ENCODE results near the gene ILK.
A peak's percentile ranks its signal among the peaks of the same experiment; 100 is the strongest.

Gene ILK

DNA sequence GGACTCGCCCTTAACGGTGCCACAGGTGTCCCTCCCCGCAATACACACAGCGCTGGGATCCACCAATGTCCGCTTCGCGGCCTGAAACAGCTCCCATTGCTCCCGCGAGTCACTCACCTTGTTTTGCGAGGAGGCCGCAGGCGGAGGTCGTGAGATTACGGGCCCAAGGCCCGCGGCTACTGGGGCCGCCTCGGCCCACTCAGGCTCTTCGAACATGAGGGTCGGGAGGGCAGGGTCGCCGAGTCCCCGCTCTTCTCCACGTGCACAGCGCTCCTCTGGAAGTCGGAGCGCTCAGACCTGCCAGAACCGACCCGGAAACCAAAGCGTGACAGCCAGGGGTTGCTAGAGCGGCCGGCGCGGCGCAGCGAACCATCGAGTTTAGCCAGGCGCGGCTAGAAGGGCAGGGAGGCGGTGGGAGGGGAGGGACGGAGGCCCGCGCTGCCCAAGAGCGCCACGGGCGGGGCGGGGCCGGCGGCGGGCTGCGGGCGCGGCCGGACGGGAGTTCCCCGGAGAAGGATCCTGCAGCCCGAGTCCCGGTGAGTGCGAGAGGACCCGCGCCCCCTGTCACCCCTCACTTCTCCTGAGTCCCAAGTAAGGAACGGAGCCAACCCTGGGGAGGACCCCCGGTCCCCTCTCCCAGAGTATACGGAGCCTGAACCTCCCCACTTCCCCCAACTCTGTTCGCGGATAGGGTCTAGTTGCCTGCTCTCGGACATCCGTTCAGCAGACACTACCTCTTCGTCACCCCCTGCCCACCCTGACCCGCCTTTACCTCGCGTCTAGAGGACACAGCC is at the start of gene ILK, which contains the start of gene RRP8:
TSS of gene ILK (plus strand) at position 488 of the 794 bp plus-strand sequence. CDS start 498 bp downstream, outside the sequence.
TSS of gene RRP8 (minus strand) at position 330 of the 794 bp plus-strand sequence. CDS start at position 216, 114 bp downstream.
- DNase-seq (ENCODE audit: low read depth in 2 of 2), result peak; percentile 86

DNA sequence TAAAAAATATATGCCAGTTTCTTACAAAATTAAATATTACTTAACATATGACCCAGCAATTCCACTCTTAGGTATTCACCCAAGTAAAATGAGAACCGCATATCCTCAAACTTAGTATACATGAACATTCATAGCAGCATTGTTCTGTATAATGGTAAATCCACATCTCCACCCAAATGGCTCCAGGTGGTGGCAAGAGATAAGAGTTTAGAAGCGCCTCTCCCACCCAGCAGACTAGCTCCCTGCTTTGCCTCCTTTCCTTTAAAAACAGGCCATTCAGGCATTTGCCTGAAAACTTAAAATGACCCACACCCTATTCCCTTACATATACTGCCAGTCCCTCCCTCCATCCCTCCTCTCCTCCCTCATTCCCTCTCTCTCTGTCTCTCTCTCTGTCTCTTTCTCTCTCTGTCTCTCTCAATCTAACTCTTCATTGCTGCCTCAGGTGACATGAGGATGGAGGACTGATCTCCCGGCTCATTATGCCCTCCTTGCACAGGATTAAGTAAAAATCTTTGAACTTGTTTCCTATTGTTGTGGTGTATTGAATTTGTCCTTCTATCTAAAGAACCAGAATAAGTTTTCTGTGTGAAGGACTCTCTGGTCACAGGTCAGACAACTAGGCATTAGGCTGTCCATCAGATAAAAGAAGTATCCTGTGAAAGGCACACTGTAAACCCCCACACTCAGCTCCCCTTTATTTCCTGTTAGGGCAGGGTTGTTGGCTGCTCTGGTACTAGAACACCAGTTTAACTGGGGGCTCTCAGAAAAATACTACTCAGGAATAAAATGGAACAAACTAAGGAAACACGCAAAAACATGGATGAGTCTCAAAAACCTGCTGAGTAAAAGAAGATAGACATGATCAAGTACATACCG is 48.5 kb upstream of the ILK start:
- no peak for DNase-seq (ENCODE audit: low read depth in 2 of 2)

DNA sequence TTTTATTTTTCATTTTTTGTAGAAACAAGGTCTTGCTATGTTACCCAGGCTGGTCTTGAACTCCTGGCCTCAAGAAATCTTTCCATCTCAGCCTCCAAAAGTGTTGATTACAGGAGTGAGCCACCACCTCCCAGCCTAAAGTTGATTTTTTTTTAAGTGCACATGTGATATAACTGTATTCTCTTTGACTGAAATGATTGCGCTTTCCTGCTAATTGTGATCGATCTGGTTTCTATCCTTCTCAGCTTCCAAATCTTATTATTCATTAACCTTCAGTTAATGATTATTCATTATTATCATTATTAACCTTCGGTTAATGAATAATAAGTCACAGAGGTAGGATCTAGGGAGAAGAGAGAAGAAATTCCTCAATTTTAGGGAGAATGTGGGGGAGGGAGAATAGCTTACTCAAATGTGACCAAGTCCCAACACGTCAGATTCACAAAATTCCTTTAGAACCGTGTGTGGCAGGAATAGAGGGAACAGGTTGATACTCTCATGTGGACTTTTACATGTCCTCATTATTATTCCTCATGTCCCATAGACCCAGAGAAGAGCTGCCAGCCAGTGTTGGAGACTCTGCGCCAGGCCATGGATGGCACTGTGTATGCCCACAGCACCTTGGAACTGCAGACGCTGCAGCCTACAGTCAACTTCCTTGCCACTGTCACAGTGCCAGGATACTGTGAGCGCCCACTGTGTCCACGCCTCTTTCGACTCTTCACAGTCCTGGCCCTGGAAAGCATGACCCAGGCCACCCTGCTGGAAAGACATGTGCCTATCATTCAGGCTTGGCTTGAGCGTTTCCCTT is 47.2 kb upstream of the ILK start:
- DNase-seq (ENCODE audit: low read depth in 2 of 2), result no peak

DNA sequence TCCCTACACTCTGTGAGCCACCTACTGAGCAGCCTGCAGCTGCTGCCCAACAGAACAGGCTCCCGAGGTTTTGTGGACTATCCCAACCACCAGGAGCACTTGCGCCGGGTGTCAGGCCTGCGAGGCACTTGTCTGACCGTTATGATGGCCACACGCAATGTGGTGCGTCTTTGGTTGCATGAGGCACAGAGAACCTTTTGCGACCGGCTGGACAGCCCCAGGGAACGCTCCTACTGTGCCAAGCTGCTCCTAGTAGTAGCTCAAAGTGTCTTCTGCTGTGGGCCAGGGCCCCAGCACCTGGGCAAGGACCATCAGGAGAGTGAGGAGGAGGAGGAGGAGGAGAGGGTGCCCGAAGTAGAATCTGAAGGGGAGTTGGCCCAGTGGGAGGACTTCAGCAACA is 46.5 kb upstream of the ILK start:
- no peak for DNase-seq (ENCODE audit: low read depth in 2 of 2)

DNA sequence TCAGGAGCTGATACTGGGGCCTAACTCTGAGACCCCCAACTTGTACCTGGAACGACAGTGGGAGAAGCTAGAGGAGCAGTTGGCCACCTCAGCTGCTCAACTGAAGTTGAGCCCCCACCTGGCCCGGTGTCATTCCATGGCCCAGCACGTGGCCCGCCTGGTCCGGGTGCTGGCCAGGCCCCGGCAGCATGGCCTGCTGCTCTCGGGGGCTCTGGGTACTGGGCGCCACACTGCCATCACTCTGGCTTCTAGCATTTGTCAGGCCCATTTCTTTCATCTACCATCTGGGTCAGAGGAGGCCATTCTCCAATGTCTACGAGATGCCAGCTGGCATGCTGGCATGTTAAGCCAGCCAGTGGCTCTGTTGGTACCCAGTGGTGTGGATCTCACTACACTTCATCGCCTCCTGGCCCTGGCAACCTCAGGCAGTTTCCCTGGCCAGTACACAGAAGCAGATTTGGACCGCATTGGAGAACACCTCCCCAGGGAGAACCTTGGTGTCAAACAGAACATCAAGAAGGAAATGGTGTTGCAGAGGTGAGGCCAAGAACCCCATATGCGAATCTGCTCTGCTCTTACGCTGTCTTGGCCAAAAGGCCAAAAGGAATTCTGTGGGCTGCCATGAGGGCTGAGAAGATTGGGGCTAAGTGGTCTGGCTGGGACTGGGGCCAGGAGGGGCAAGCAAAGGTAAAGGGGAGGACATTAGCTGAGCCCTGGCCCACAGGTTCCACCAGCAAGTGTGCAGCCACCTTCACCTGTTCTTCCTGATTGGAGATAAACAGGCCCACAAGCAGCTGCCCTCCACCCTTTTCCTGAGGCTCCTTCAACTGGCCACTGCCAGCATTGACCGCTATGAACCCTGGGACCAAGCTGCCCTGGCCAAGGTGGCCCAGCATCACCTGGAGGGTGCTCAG is 45.6 kb upstream of the ILK start:
- no peak for DNase-seq (ENCODE audit: low read depth in 2 of 2)

DNA sequence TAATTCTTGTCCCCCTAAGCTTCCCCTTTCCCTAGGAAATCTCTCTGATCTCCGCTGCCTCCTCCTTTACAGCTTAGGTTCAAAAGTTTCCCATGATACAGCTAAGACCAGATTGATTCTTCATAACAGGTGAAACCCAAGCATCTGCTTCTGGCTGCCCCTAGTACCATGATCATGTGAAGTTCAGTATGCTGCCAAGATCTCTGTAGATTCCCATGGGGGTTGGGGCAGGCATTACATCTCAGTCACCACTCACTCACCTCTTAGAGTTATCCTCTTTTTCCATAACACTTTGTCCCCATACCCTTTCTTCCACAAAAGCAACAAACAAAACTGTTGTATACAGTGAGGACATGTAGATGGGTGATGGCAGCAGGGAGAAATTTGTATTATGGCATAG is 44.2 kb upstream of the ILK start:
- DNase-seq (ENCODE audit: low read depth in 2 of 2), result no peak

DNA sequence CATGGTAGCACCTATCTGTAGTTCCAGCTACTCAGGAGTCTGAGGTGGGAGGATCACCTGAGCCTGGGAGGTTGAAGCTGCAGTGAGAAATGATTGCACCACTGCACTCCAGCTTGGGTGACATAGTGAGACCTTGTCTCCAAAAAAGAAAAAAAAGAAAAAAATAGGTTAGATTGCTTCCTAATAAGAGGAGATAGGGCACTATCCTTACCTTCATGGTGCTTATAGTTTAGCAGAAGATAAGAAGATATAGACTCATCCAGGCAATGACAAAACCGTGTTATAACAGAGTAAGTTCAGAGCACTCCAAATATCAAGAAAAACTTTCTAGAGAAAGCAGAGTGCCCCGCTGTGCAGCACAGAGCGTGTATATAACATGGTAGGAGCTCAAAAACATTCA is 42.3 kb upstream of the ILK start:
- no peak for DNase-seq (ENCODE audit: low read depth in 2 of 2)

DNA sequence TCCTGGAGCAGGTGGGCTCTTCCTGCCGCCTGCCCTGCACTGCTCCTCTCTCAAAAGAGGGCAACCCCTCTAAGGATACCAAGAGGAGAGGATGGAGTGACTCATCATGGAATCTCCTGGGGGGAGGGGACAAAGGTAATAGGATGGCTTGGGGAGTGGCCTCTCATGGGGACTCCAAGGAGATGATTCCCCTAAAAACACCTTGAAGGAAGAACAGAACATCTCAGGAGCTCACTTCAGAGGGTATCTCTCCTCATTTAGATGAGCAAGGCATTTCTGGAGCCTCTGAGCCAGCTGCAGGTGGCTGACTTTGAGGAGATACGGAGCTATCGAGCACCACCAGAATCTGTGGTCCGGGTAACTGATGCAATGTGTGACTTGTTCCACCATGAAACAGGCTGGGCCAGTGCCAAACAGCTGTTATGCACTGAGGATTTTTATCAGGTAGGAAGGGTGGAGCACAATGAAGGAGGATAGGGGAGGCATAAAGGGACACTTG is 40.4 kb upstream of the ILK start:
- no peak for DNase-seq (ENCODE audit: low read depth in 2 of 2)

DNA sequence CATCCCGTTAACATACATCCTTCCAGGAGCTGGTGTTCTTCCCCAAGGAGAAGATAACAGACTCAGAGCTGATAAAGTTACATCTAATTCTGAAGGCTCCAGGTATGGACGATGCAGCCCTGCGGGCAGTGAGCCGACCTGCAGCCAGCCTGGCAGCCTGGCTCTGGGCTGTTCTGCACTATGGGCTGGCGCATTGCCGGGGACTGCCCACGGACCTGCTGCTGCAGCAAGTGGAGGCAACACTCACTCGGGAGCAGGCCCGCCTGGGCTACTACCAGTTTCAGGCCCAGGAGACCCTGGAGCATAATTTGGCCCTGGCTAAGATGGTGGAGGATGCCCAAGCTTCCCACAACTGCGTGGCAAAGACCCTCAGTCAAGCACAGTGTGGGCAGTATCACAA is 39.9 kb upstream of the ILK start:
- no peak for DNase-seq (ENCODE audit: low read depth in 2 of 2)

DNA sequence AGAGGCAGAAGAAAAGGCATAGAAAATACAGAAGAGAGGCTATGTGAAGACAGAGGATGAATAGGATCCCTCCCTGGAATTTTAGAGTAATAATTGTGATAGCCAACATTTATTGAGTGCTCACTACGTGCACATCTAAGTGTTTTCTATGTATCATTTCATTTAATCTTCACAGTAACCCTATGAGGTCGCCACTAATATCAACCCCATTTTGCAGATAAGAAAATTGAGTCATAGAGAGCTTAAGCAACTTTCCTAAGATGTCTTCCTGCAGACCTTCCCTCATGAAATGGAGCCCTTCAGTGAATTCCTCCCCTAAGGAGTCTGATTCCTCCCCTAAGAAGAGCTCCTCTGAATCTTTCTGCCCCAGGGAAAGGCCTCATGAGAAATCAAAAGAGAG is 38.2 kb upstream of the ILK start:
- DNase-seq (ENCODE audit: low read depth in 2 of 2), result no peak

DNA sequence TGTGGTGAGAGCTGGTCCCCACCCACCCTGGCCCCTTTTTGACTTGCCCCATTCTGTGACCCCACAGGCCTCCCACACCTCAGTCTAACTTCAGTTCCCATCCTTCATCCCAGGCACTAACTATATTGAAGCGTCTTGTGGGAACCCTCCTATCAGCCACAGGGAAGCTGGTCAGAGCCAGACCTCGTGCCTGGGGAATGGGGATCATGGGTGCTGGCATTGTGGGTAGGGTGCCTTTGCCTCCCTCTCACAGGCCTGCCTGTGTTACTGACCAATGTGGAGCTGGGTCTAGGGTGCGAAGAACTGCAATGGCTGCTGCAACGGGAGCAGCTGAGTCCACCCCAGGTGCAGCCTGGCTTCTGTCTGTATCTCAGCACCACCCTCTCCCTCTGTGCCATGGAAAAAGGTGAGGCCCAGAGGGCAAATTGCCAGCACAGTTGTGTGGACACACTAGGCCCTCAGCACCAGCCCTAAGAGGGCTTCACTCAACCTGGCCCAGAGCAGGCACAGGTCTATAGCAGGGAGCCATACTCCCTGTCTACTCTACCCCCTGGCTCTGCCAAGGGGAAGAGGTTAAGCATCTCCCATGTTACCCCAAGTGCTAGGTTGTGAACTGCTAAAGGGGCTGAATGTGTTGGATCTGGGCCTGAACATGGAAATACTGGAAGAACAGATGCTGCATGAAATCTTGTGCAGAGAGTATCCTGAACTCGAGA is 37.4 kb upstream of the ILK start:
- no peak for DNase-seq (ENCODE audit: low read depth in 2 of 2)

DNA sequence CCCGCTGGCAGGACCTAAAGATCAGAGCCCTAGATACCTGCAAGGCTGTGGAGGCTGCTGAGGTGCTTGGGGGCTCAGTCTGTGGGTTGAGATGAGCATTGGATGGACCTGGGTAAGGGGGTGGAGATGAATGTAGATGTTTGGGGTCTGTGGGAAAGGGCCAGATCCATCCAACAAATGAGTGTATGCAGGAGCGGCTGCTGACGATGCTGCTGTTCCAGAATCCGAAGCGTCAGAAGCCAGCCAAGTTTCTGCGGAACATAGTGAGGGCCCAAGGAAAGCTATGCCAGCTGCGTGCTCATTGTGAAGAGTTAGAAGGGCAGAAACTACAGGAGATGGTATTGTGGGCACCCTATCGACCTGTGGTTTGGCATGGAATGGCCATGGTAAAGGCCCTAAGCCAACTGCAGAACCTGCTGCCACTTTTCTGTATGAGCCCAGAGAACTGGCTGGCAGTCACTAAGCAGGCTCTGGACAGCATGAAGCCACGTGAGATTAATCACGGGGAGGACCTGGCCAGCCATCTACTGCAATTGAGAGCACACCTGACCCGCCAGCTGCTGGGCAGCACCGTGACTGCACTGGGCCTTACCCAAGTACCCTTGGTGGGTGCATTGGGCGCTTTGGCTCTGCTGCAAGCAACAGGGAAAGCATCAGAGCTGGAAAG is 36.7 kb upstream of the ILK start:
- DNase-seq (ENCODE audit: low read depth in 2 of 2), result no peak

DNA sequence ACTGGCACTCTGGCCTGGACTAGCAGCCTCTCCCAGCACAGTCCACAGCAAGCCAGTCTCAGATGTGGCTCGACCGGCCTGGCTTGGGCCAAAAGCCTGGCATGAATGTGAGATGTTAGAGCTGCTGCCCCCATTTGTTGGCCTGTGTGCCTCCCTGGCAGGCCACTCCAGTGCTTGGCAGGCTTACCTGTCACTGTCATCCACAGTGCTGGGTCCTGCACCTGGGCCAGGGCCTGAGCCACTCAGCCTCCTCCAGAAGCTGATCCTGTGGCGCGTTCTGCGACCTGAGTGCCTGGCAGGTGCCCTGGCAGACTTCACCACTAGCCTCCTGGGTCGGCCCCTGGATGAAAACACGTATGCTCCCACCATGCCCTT is 36.2 kb upstream of the ILK start:
- no peak for DNase-seq (ENCODE audit: low read depth in 2 of 2)

DNA sequence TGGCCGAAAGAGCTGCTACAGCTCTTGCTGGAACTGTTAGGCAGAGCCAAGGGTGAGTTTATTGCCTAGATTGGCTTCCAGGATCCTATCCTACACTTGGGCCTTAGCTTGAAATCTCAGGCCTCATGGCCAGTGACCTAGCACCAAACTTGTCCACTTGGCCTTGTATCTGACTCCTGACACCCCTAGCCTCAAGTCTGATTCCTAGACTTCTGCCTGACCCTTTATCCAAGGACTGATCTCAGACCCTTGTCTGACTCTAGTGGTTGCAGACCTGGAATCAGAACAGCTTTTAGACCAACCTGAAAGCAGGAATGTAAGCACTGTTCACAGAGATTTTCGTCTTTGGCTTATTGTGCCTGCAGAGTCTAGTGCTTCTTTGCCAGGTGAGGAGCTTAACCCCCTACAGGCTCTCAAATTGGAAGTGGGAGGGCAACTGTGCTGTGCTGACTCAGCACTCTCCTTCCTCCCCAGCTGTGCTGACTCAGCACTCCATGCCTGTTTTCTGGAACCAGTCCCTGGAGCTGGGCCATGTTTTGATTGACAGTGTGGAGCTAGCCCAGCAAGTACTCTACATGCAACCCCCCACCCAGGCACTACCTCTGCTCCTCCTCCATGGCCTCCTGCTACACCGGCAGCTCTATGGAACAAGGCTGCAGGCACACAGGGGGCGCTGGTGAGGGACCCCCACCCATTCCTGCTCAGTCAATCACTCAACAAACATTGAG is 35.2 kb upstream of the ILK start:
- no peak for DNase-seq (ENCODE audit: low read depth in 2 of 2)

DNA sequence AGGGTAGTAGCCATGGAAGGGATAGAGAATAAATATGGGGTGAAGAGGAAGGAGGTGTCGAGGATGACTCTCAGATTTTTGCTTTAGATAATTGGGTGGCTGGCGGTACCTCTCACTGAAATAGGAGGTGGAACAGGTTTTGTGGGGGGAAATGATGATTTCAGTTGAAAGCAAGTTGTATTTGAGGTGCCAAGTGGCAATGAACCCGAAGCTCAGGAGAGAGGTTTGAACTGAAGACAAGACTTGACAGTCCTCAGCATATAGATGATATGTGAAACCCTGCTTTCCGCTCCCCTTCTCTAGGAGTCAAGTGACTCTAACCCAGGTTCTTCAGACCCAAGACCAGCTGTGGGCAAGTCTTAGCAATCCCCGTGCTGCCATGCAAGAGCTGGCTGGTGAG is 33.9 kb upstream of the ILK start:
- DNase-seq (ENCODE audit: low read depth in 2 of 2), result no peak

DNA sequence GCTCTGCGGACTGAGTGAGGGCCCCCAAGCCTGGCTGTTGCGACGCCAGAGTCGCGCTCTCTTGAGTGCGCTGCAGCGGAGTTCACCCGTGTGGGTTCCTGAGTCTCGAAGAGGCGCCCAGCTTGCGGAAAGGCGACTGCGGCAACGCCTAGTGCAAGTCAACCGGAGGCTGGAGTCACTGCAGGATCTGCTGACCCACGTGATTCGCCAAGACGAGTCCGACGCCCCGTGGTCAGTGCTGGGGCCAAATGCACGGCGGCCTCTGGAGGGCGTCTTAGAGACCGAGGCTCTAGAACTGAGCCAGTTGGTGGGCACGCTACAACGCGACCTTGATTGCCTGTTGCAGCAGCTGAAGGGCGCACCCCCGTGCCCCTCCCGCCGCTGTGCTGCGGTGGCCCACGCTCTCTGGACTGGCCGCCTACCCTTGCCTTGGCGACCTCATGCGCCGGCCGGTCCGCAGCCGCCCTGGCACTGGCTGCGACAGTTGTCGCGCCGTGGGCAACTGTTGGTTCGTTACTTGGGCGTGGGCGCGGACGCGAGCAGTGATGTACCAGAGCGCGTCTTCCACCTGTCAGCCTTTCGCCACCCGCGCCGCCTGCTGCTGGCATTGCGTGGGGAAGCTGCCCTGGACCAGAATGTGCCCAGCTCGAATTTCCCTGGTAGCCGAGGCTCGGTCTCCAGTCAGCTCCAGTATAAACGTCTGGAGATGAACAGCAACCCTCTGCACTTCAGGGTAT is 32.7 kb upstream of the ILK start:
- DNase-seq (ENCODE audit: low read depth in 2 of 2), result no peak

DNA sequence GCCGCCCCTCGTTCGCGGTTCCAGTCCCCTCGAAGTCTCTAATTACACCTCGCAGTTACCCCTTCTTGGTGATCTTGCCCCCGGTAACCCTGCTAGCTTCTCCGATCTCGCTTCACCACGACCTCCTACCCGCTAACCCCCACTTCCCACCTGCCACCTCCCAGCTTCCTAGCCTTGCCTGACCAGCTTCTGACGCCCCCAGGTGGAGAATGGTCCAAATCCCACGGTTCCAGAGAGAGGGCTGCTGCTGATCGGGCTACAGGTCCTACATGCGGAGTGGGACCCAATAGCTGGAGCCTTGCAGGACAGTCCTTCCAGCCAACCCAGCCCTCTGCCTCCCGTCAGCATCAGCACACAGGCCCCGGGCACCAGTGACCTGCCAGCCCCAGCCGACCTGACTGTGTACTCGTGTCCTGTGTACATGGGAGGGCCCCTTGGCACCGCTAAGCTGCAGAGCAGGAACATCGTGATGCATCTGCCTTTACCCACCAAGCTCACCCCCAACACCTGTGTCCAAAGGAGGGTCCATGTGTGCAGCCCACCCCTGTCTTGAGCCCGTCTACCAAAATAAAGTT is 32.1 kb upstream of the ILK start:
- DNase-seq (ENCODE audit: low read depth in 2 of 2), result no peak

DNA sequence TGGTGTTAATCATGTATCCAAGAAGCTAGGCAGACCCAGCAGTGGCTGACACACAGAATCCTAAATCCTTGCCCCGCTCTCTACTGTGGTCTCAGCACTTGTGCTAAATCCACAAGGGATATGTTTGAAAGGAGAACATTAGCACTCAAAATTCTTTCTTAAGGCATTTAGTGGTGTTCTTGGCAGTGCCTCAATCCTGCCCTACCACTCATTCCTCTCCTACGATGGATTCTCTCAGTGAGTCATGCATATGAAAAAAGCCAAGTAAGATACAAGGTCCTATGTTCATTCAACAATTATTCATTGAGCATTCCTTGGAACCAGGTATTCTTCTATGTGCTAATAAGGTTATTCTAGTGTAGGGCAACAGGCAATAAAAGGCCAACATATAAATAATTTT is 31.4 kb upstream of the ILK start:
- no peak for DNase-seq (ENCODE audit: low read depth in 2 of 2)
